SK-N-SH (cell line): ENCODE data around the gene ZMYND19. TPM values are rescaled to one million over a fixed set of nuclear protein-coding genes. Genes with fewer than 3 reads are reported as not detected.

ENCODE experiments used
- CTCF ChIA-PET: fragments of 300-600, 350-600 bp; formaldehyde crosslinking; extraction: SDS; loops from one replicate; lab custom pipeline; 2021; lab: Yijun Ruan, JAX
- POLR2A ChIA-PET: fragments of 350-600 bp; sonication (Branson Sonifier 250); formaldehyde crosslinking; extraction: SDS; loops from one replicate; lab custom pipeline; 2020; ENCODE audit warnings: antibody characterized with exemption, inconsistent platforms; lab: Yijun Ruan, JAX
- DNase-seq: peaks from one replicate; pipeline ENCODE4 v3.0.0; 2012
- H2AFZ ChIP-seq: fragments of 200-600 bp; sonication (generic); 2 replicates; pipeline ENCODE4 v1.8.1; 2016; ENCODE audit warnings: antibody characterized with exemption, mild to moderate bottlenecking, low read depth
- H3F3A ChIP-seq: fragments of 200-600 bp; sonication (generic); replicated peaks from 2 replicates; pipeline ENCODE3; 2016; ENCODE audit warnings: antibody characterized with exemption, mild to moderate bottlenecking; ENCODE audit not compliant: insufficient read depth
- H3K27ac ChIP-seq, 2 experiments: fragments of 200-500 bp in 1 of 2; fragments of 200-600 bp in 1 of 2; sonication (Bioruptor generic) in 1 of 2; sonication (generic), shearing (Covaris generic) in 1 of 2; 2 replicates each; pipeline versions ENCODE4 v1.5.1 to v1.6.1; 2014 to 2016; ENCODE audit warnings: low read depth in 2 of 2, inconsistent platforms in 1 of 2, low read length in 1 of 2, mild to moderate bottlenecking in 1 of 2, mixed read lengths in 1 of 2
- H3K27me3 ChIP-seq: fragments of 200-600 bp; sonication (generic), shearing (Covaris generic); 2 replicates; pipeline ENCODE4 v1.6.1; 2016; ENCODE audit warnings: mixed run types; ENCODE audit not compliant: insufficient read depth
- H3K36me3 ChIP-seq, 2 experiments: fragments of 200-500 bp in 1 of 2; fragments of 200-600 bp in 1 of 2; sonication (Bioruptor generic) in 1 of 2; sonication (generic) in 1 of 2; replicated peaks in 1 of 2; 2 replicates each; pipeline versions ENCODE3 to v1.5.1; 2014 to 2016; ENCODE audit warnings: low read length in 1 of 2, mild to moderate bottlenecking in 1 of 2; ENCODE audit not compliant: insufficient read depth in 2 of 2, control insufficient read depth in 1 of 2
- H3K4me1 ChIP-seq, 2 experiments: fragments of 200-500 bp in 1 of 2; fragments of 200-600 bp in 1 of 2; sonication (Bioruptor generic) in 1 of 2; sonication (generic), shearing (Covaris generic) in 1 of 2; 2 replicates each; pipeline versions ENCODE4 v1.5.1 to v1.6.1; 2014 to 2016; ENCODE audit warnings: low read depth in 1 of 2, low read length in 1 of 2, mixed run types in 1 of 2; ENCODE audit not compliant: insufficient read depth in 2 of 2, control insufficient read depth in 1 of 2
- H3K4me2 ChIP-seq: fragments of 200-600 bp; sonication (generic), shearing (Covaris generic); 2 replicates; pipeline ENCODE4 v1.6.1; 2017; ENCODE audit warnings: mixed run types
- H3K4me3 ChIP-seq, 2 experiments: fragments of 200-500 bp in 1 of 2; fragments of 200-600 bp in 1 of 2; sonication (Bioruptor generic) in 1 of 2; sonication (generic), shearing (Covaris generic) in 1 of 2; 2 replicates each; pipeline versions ENCODE4 v1.5.1 to v1.8.1; 2014 to 2016; ENCODE audit warnings: low read depth in 2 of 2, inconsistent platforms in 1 of 2, low read length in 1 of 2, mild to moderate bottlenecking in 1 of 2, mixed read lengths in 1 of 2, moderate library complexity in 1 of 2
- H3K79me2 ChIP-seq: fragments of 200-600 bp; sonication (generic); 2 replicates; pipeline ENCODE4 v1.8.1; 2017; ENCODE audit warnings: mild to moderate bottlenecking; ENCODE audit not compliant: insufficient read depth
- H3K9ac ChIP-seq: fragments of 200-600 bp; sonication (generic); 2 replicates; pipeline ENCODE4 v1.6.1; 2017; ENCODE audit warnings: mixed run types
- H3K9me2 ChIP-seq: fragments of 200-600 bp; sonication (generic); 2 replicates; pipeline ENCODE4 v1.6.1; 2017; ENCODE audit warnings: mixed run types
- H3K9me3 ChIP-seq: fragments of 200-600 bp; sonication (generic); 2 replicates; pipeline ENCODE4 v1.6.1; 2017; ENCODE audit warnings: mixed run types, mild to moderate bottlenecking, moderate library complexity
- H4K20me1 ChIP-seq: fragments of 200-600 bp; sonication (generic); 2 replicates; pipeline ENCODE4 v1.6.1; 2017; ENCODE audit warnings: mild to moderate bottlenecking, mixed run types; ENCODE audit not compliant: insufficient read depth
- CTCF ChIP-seq: fragments of 200-600 bp; sonication (generic); IDR thresholded peaks from 2 replicates; pipeline ENCODE4 v1.6.1; 2017; ENCODE audit warnings: antibody characterized with exemption, mild to moderate bottlenecking, moderate library complexity
- ELF1 ChIP-seq: IDR thresholded peaks from 2 replicates; pipeline ENCODE4 v1.4.0; 2012
- EZH2phosphoT487 ChIP-seq: fragments of 200-600 bp; sonication (generic); IDR thresholded peaks from 2 replicates; pipeline ENCODE4 v1.6.1; 2017; ENCODE audit warnings: low read depth, mixed run types, mild to moderate bottlenecking, antibody characterized with exemption, moderate library complexity, borderline replicate concordance
- FOSL2 ChIP-seq: IDR thresholded peaks from 2 replicates; pipeline ENCODE4 v1.4.0; 2012; ENCODE audit warnings: low read depth, mild to moderate bottlenecking, moderate library complexity, borderline replicate concordance
- GABPA ChIP-seq: IDR thresholded peaks from 2 replicates; pipeline ENCODE4 v1.4.0; 2012; ENCODE audit warnings: low read depth, mild to moderate bottlenecking
- GATA2 ChIP-seq: sonication (generic); formaldehyde crosslinking; IDR thresholded peaks from 2 replicates; pipeline ENCODE4 v1.5.0; 2020; ENCODE audit warnings: mild to moderate bottlenecking, missing genetic modification reagents
- IRF3 ChIP-seq: fragments of 150-350 bp; IDR thresholded peaks from 2 replicates; pipeline ENCODE4 v1.6.1; 2016; ENCODE audit warnings: mild to moderate bottlenecking, low read depth, low read length
- NRF1 ChIP-seq: IDR thresholded peaks from 2 replicates; pipeline ENCODE4 v1.6.1; 2012; ENCODE audit warnings: low read depth, mild to moderate bottlenecking, low read length
- PBX3 ChIP-seq: IDR thresholded peaks from 2 replicates; pipeline ENCODE4; 2012
- RAD21 ChIP-seq: IDR thresholded peaks from 2 replicates; pipeline ENCODE4 v1.6.1; 2012; ENCODE audit warnings: mild to moderate bottlenecking, low read length
- SIN3A ChIP-seq: IDR thresholded peaks from 2 replicates; pipeline ENCODE4 v1.6.1; 2012; ENCODE audit warnings: low read depth, mild to moderate bottlenecking, low read length, moderate library complexity, borderline replicate concordance
- SMC3 ChIP-seq: IDR thresholded peaks from 2 replicates; pipeline ENCODE4 v1.6.1; 2012; ENCODE audit warnings: low read depth, low read length, improper control_type of control experiment
- TAF1 ChIP-seq: IDR thresholded peaks from 2 replicates; pipeline ENCODE4 v1.6.1; 2012; ENCODE audit warnings: low read depth, mild to moderate bottlenecking, low read length, moderate library complexity, borderline replicate concordance
- WGBS: methylation state at CpG from one replicate; pipeline ENCODE4 v1.1.6; 2017; ENCODE audit warnings: low lambda C conversion rate; 5-methylcytosine and 5-hydroxymethylcytosine counted together
- polyA plus RNA-seq, 3 experiments: library from polyadenylated mRNA; depleted of rRNA; stranded (reverse); fragments of >200 nt; gene quantifications; 2 replicates each; pipeline ENCODE4 v1.2.3, GENCODE V29; 2012

Gene ZMYND19
- polyA plus RNA-seq, 1 of the 3 experiments (the other 2 are of a cell fraction): 43.1 TPM

- TF ChIP-seq IRF3 (no peak), CTCF (no peak), FOSL2 (no peak; the same call in 1 of the 2 replicates), SMC3 (no peak), NRF1 (peak; percentile 100), GABPA (peak; percentile 82), SIN3A (peak; percentile 67; the same call in 1 of the 2 replicates), TAF1 (peak; percentile 72), EZH2phosphoT487 (no peak)
Measured at GRCh38 chr9:137618105-137619067, 28.1 kb upstream of the ZMYND19 start, which contains the start of gene EHMT1 (continued).

GRCh38 chr9:137615387-137615871 lies 25.1 kb upstream of the ZMYND19 start:
- Histone ChIP-seq H3K9me3 (no peaks in the 10 kb centered on the region), H3K27ac (no peak overlapping the region; a peak in 1 of 4 replicates), H3K9me2 (no peaks in the 10 kb centered on the region), H3K36me3 (peaks cover 3 to 24% of the 10 kb centered on the region in 2 experiments), H3K4me1 (peaks cover 18 to 25% of the 10 kb centered on the region in 2 experiments), H3K4me2 (no peak overlapping the region), H3K9ac (no peak overlapping the region), H3K79me2 (peaks cover 61% of the 10 kb centered on the region), H4K20me1 (peaks cover 2% of the 10 kb centered on the region), H3K27me3 (no peaks in the 10 kb centered on the region), H2AFZ (no peak overlapping the region), H3K4me3 (no peak overlapping the region), H3F3A (peaks cover 16% of the 10 kb centered on the region)
- WGBS: 99% methylated on average over 10 of the region's 19 CpGs
- ChIA-PET CTCF (no interaction called here), POLR2A (interaction anchor here (0.6 kb wide), 1 partner anchor 24 kb away, joined by 3 read pairs; no protein-coding TSS in a partner anchor)
- TF ChIP-seq PBX3 (no peak), IRF3 (no peak), ELF1 (no peak), SMC3 (no peak), GATA2 (CRISPR knock-in tag) (no peak), FOSL2 (no peak), RAD21 (no peak)
- no peak for DNase-seq
